GM19397 (cell line): ENCODE data around the gene PDE2A.

ENCODE experiments used
- ATAC-seq: cut with Tn5 transposase; IDR thresholded peaks from one replicate; pipeline ENCODE4 v1.9.1; 2021; ENCODE audit warnings: mild to moderate bottlenecking, moderate library complexity; ENCODE audit not compliant: unreplicated experiment

PDE2A gene

GRCh38 chr11:72704783-72705265 lies 30.6 kb upstream of the PDE2A start:
- ATAC-seq = no peak

GRCh38 chr11:72704028-72704782 lies 30.0 kb upstream of the PDE2A start:
- ATAC-seq = no peak

DNA sequence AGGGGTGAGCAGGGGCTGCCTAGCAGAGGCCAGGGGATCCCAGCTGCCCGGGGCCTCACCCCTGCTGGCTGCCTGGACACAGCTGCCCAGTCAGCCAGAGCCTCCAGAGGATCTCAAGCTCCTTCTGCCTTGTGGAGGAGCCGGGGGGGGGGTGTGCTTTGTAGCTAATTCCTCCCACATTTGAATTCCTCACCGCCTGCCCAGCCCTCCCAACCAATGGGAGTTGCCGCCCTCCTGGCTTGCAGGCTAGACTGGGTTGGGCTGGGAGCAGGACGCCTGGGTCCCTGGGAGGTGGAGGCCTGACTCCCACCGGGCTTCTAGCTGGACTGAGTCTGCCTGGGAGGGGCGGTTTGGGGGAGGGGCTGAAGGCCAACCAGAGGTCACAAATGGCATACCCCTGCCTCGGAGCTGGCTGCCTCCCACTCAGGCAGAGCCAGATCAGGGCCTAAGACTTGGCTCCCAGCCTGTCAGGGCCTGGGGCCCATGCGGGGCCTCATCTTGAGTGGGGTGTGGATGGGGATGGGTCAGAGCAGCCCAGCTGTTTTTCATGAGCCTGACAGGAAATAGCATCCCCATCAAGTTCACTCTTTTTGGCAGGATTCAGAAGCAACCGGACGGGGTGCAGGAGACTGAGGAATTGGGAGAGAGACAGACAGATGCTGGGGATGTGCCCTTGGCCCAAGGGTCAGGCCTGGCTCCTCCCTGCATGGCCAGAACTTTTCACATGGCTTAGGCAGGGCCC lies 29.2 kb upstream of the PDE2A start:
- ATAC-seq = no peak

GRCh38 chr11:72702577-72703241 lies 28.5 kb upstream of the PDE2A start:
- no peak for ATAC-seq

- ATAC-seq = no peak
Measured at GRCh38 chr11:72702096-72702495, 27.9 kb upstream of the PDE2A start.

DNA sequence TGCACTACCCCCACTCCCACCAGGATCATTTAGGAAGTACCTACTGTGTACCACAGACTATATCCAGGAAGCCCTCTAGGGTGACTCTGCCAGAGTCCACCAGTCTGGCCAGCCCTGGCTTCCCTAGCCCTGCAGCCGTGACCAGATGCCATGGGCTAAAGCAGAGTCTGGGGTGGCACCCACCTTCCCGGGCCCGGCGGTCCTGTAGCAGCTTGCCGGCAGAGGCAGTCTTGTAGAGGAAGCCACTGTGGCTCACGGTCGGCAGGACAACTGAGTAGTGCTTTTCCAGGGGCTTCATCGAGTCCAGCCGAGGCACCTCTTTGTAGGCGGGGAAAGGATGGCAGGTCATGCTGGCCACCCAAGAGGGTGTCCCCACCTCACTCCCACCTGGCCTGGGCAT lies 27.2 kb upstream of the PDE2A start:
- ATAC-seq = no peak

- no peak for ATAC-seq
Measured at GRCh38 chr11:72700146-72700545, 25.9 kb upstream of the PDE2A start.

DNA sequence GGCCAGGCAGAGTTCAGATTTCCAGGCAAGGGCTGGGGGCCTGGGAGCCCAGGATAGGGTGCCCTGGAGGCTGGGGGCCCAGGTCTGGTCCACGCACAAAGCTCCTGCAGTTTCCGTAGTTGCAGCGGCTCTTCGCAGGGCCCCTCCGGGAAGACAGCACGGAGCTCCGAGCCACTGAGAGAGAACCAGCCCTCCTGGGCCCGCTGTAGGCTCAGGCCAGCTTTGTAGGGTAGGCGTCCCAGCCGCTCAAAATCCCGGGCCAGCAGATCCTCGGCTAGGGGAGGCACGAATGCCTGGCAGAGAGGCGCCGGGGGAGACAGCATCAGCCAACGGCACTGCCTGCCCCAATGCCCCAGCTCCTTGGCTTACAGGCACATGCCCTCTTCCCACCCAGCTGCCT lies 23.6 kb upstream of the PDE2A start:
- ATAC-seq = no peak

GRCh38 chr11:72696866-72697700 lies 22.9 kb upstream of the PDE2A start:
- no peak for ATAC-seq

GRCh38 chr11:72695354-72695753 lies 21.1 kb upstream of the PDE2A start:
- no peak for ATAC-seq

GRCh38 chr11:72693271-72693968 lies 19.2 kb upstream of the PDE2A start:
- ATAC-seq = no peak

DNA sequence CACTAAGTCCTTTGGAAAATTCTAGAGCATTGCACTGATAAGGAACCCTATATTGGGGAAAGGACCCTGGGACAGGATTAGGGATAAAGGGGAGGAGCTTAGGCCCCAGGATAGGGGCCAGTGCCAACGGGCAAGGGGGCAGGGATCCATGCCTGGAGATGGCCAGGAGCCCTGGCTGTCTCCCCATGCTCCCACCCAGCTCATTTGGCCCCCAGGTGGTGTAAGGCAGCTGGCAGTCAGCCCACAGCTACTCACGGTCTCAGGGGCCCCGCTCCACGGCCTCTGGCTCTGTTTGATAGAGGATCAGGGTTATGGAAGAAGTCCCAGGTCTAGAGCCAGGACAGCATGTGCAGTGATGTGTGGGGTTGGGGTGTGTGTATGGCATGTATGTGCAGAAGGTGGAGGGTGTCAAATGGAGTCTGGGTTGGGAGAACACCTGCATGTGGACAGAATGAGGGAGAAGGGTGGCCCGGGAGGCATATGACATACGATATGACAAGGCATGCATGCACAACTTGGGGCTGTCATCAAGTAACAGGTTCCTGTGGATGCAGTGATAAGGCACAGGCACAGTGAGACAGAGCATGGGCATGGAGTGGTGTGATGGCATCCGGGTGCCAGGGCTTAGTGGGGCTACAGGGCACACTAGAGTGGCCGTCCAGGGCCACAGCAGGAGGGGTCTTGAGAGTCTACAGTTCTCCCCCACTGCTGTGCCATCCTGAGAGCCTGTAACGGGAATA lies 18.4 kb upstream of the PDE2A start:
- no peak for ATAC-seq

DNA sequence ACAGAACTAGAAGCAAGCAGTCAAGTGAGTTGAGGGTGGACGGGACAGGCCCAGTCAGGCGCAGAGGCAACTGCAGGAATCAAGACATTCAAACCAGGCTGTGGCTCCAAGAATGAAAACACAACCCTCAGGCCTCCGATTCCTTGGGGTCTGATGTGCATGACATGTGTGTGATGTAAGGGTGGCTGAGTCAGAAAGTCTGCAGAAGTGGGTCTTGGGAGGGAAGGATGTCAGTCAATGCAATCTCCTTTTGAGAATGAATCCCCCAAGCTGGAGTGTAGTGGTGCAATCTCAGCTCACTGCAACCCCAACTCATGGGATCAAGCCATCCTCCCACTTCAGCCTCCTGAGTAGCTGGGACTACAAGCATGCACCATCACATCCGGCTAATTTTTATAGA lies 15.9 kb upstream of the PDE2A start:
- ATAC-seq = no peak

DNA sequence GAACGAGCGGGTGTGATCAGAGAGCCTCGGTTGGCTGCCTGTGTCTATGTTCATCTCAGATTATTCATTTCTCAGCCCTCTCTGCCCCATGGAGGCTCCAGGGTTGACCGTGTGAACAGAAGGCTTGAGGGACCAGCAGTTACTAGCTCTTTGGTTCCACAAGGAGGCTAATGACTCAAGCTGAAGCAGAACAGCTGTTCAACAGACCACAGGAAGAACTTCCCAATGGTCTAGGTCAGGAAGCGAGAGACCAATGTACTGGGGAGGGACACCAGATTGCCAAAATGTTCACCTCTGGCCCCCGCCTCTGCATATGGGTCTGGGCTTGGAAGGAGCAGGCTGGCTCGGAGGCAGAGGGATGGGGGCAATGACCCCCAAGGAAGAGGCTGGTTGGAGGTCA lies 14.7 kb upstream of the PDE2A start:
- ATAC-seq = no peak

GRCh38 chr11:72688486-72688885 lies 14.3 kb upstream of the PDE2A start:
- no peak for ATAC-seq

DNA sequence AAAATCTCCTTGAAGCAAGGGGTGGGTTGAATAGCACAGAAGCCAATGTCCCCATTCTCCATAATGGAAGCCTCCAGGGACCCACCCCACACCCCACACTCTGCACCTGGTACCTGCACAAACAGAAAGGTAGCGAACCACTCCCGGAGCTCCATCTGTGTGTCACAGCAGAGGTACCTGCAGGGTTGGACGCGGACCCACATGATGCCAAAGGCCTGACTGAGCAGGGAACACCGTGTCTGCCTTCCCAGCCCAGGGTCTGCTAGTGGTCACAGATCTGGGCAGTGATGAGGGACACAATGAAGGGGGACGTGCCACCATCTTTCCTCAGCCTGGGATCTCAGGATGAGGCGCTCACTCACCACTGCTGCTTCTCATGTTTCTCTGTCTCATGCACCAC lies 13.1 kb upstream of the PDE2A start:
- no peak for ATAC-seq

GRCh38 chr11:72686639-72687220 lies 12.5 kb upstream of the PDE2A start:
- ATAC-seq = no peak

DNA sequence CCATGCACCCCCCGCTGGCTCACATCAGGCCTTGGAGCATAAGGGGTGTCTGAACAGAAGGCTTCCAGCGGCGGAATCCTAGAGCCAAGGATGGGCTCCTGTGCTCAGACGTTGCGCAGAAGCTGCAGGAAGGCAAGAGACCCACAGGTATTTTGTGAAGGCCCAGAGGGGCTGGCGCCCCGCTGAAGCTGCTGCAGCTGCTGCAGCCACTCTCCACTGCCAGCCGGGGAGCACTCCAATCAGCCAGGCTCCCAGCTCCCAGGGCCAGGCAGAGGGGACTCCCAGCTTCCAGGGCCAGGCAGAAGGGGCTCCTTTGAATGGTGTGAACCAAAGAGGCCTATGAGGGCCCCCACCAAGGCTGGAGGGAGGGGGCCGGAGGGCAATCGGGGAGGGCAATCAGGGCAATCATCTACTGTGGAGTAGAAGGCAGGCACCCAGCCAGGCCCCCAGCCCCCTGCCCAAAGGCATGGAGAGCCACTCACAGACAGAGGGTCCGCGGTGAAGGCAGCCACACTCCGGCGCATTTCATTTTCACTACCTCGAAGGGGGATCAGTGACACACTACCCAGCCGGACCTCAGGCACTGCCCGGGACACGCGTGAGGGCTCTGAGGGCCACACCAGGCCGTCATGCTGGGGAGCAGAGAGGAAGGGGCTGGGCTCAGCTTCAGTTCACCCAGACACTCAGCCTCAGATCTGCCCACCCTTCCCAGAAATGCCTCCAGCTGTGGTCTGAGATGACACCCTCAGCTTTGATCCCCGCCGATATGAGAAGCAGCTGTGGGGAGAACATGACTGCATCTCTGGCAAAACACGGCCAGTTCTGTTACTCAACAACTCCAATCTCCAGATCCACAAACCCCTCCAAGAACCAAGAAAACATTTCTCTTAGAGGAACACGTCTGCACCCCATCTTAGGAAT lies 11.6 kb upstream of the PDE2A start:
- no peak for ATAC-seq
